Adrenal gland (tissue), 12 donors: ENCODE measurements around the gene TIA1. TPM values are rescaled to one million over a fixed set of nuclear protein-coding genes. Genes with fewer than 3 reads are reported as not detected.

ENCODE experiments used
- DNase-seq, 7 donors: peaks; one replicate each; pipeline ENCODE4 v3.0.0-alpha.2; 2019 to 2020
- H3K27ac ChIP-seq, 5 donors: fragments of 200-600 bp; sonication (generic) in 4 of 5; 1 replicate in 3 of 5; 2 replicates in 2 of 5; pipeline versions ENCODE4 v1.5.1 to v1.8.0; 2016 to 2020; ENCODE audit warnings: mild to moderate bottlenecking in 1 of 5
- H3K27me3 ChIP-seq: fragments of 200-600 bp; 2 replicates; pipeline ENCODE4 v1.8.0; 2021
- H3K36me3 ChIP-seq, 2 donors: fragments of 200-600 bp; replicated peaks in 1 of 2; 1 replicate in 1 of 2; 2 replicates in 1 of 2; pipeline versions ENCODE4 v1.5.1 to v1.8.0; 2018 to 2022
- H3K4me1 ChIP-seq, 2 donors: fragments of 200-600 bp; replicated peaks in 1 of 2; 1 replicate in 1 of 2; 2 replicates in 1 of 2; pipeline versions ENCODE4 v1.5.1 to v1.8.0; 2018 to 2021
- H3K4me3 ChIP-seq, 4 donors: fragments of 200-600 bp; sonication (generic) in 3 of 4; one replicate each; pipeline ENCODE4 v1.5.1; 2016 to 2018
- H3K9me3 ChIP-seq, 3 donors: fragments of 200-600 bp; sonication (generic) in 1 of 3; replicated peaks in 1 of 3; 1 replicate in 2 of 3; 2 replicates in 1 of 3; pipeline versions ENCODE4 v1.5.1 to v1.8.0; 2016 to 2021
- POLR2A ChIP-seq, 2 donors: fragments of 450-650 bp; IDR thresholded peaks; one replicate each; pipeline ENCODE4 v1.6.1; 2017; ENCODE audit warnings: antibody characterized with exemption in 2 of 2, mild to moderate bottlenecking in 2 of 2, moderate library complexity in 1 of 2
- WGBS, 4 donors: extraction: QIAGEN DNeasy Blood & Tissue Kit in 2 of 4; methylation state at CpG; one replicate each; pipeline versions ENCODE4 v1.1.5 to v1.1.7; 2013 to 2017; 5-methylcytosine and 5-hydroxymethylcytosine counted together
- intact Hi-C, 2 donors: fragments of 100-400 bp; cut with DNase I; formaldehyde crosslinking; loops; one replicate each; pipeline versions ENCODE4 v1.14.1 to v1.15.0; 2022 to 2023
- polyA plus RNA-seq, 3 donors: library from polyadenylated mRNA; stranded (reverse); fragments of 200-250 nt in 2 of 3; fragments of 350-450 nt in 1 of 3; fragmentation: Illumina TruSeq in 1 of 3; extraction: RNeasy Lipid Tissue Mini Kit (QIAGEN cat#74804) in 1 of 3; gene quantifications; one replicate each; pipeline ENCODE4 v1.2.3, GENCODE V29; 2013 to 2014
- total RNA-seq, 9 donors: library from RNA; depleted of rRNA in 4 of 9; stranded (reverse); fragments of >200 nt in 4 of 9; fragments of 120-200 nt in 1 of 9; fragmentation: NEBNext Ultra II Directional in 1 of 9; extraction: Animal tissue kit (Norgen Biotek cat#: 25700) in 1 of 9; gene quantifications; one replicate each; pipeline versions ENCODE4 v1.1.0 to v1.2.4, GENCODE V29; 2013 to 2023
- TF ChIP-seq, protein P1 (sequence below), 6 experiments: fragments of 450-650 bp in 4 of 6; fragments of 200-600 bp in 2 of 6; sonication (generic) in 1 of 6; IDR thresholded peaks; 1 replicate in 5 of 6; 2 replicates in 1 of 6; pipeline versions ENCODE4 v1.5.1 to v1.8.0; 2016 to 2021; ENCODE audit warnings: antibody characterized with exemption in 6 of 6, mild to moderate bottlenecking in 2 of 6, moderate library complexity in 1 of 6
- donor health status: healthy with polysubstance abuse.
- donor health status: Bipolar disorder and iron deficiency.
- donor health status: DM: yes; HTN: yes; CAD: no.
- donor health status: DM: no; HTN: no; CAD: no.
- donor health status: DM: no; HTN: no; CAD: no.
- donor health status: DM: yes; HTN: yes; CAD: no.

TIA1 gene
- total and polyA plus RNA-seq, 12 donors: 25.9 to 181 (median 87.2) TPM

GRCh38 chr2:70204452-70204851 lies 44.0 kb downstream of the TIA1 start:
- Histone ChIP-seq H3K4me3 (no peak overlapping the region), H3K27ac (no peak overlapping the region), H3K9me3 (no peaks in the 10 kb centered on the region), H3K36me3 (peaks cover 0 to 3% of the 10 kb centered on the region in 2 donors), H3K4me1 (no peaks in the 10 kb centered on the region), H3K27me3 (no peaks in the 10 kb centered on the region)
- intact Hi-C loops: no loop called here
- 80 to 90% (median 88%) methylated on average over 8 of the region's 8 CpGs for WGBS, 4 donors
- TF ChIP-seq POLR2A (IDR thresholded peaks at IDR 0.05): no peak
- no peak for DNase-seq

- DNase-seq: no peak
- Histone ChIP-seq H3K36me3 (no peaks in the 10 kb centered on the region), H3K27ac (no peak overlapping the region), H3K27me3 (no peaks in the 10 kb centered on the region), H3K9me3 (no peaks in the 10 kb centered on the region), H3K4me3 (no peak overlapping the region), H3K4me1 (no peaks in the 10 kb centered on the region)
- TF ChIP-seq, protein P1, sequence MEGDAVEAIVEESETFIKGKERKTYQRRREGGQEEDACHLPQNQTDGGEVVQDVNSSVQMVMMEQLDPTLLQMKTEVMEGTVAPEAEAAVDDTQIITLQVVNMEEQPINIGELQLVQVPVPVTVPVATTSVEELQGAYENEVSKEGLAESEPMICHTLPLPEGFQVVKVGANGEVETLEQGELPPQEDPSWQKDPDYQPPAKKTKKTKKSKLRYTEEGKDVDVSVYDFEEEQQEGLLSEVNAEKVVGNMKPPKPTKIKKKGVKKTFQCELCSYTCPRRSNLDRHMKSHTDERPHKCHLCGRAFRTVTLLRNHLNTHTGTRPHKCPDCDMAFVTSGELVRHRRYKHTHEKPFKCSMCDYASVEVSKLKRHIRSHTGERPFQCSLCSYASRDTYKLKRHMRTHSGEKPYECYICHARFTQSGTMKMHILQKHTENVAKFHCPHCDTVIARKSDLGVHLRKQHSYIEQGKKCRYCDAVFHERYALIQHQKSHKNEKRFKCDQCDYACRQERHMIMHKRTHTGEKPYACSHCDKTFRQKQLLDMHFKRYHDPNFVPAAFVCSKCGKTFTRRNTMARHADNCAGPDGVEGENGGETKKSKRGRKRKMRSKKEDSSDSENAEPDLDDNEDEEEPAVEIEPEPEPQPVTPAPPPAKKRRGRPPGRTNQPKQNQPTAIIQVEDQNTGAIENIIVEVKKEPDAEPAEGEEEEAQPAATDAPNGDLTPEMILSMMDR (IDR thresholded peaks at IDR 0.05): no peak
- TF ChIP-seq POLR2A (IDR thresholded peaks at IDR 0.05): no peak
- intact Hi-C loops: no loop called here
- WGBS, 4 donors: 74 to 80% (median 78%) methylated on average over 5 of the region's 5 CpGs
Observed at GRCh38 chr2:70203086-70203485, 45.3 kb downstream of the TIA1 start.

GRCh38 chr2:70202236-70202806 lies 46.1 kb downstream of the TIA1 start:
- TF ChIP-seq, protein P1 (IDR thresholded peaks at IDR 0.05): no peak
- no peak for TF ChIP-seq POLR2A (IDR thresholded peaks at IDR 0.05)
- intact Hi-C loops: no loop called here
- Histone ChIP-seq H3K9me3 (no peaks in the 10 kb centered on the region), H3K4me3 (no peak overlapping the region), H3K27me3 (no peaks in the 10 kb centered on the region), H3K4me1 (no peaks in the 10 kb centered on the region), H3K36me3 (no peaks in the 10 kb centered on the region), H3K27ac (no peak overlapping the region)
- no peak for DNase-seq
- 76 to 83% (median 80%) methylated on average over 6 to 9 of the region's 9 CpGs for WGBS, 4 donors

GRCh38 chr2:70201831-70202230 lies 46.6 kb downstream of the TIA1 start:
- no peak overlapping the region for H3K4me3 ChIP-seq
- no peak for DNase-seq
- 93 to 96% (median 95%) methylated on average over 4 to 6 of the region's 6 CpGs for WGBS, 4 donors
- no peaks in the 10 kb centered on the region for H3K27me3 ChIP-seq
- no peaks in the 10 kb centered on the region for H3K36me3 ChIP-seq
- no peaks in the 10 kb centered on the region for H3K4me1 ChIP-seq
- H3K9me3 ChIP-seq: no peaks in the 10 kb centered on the region
- TF ChIP-seq, protein P1 (IDR thresholded peaks at IDR 0.05): no peak
- no peak for TF ChIP-seq POLR2A (IDR thresholded peaks at IDR 0.05)
- H3K27ac ChIP-seq: no peak overlapping the region
- intact Hi-C loops: no loop called here

GRCh38 chr2:70201225-70201768 lies 47.1 kb downstream of the TIA1 start:
- H3K27me3 ChIP-seq: no peaks in the 10 kb centered on the region
- no peaks in the 10 kb centered on the region for H3K4me1 ChIP-seq
- H3K4me3 ChIP-seq: no peak overlapping the region
- no peaks in the 10 kb centered on the region for H3K9me3 ChIP-seq
- no peak for DNase-seq
- H3K27ac ChIP-seq: no peak overlapping the region
- intact Hi-C loops: no loop called here
- no peaks in the 10 kb centered on the region for H3K36me3 ChIP-seq
- TF ChIP-seq, protein P1 (IDR thresholded peaks at IDR 0.05): no peak
- no peak for TF ChIP-seq POLR2A (IDR thresholded peaks at IDR 0.05)
- WGBS, 4 donors: 87 to 95% (median 93%) methylated on average over 3 of the region's 3 CpGs
